ENCODE measurements around the gene STK25. TPM values are rescaled to one million over a fixed set of nuclear protein-coding genes. Genes with fewer than 3 reads are reported as not detected.
"Not testable (repeated sequence)": the region's sequence is repeated elsewhere in the genome, so short reads cannot be mapped to it uniquely, and the experiment has no call there.

The STK25 gene
- total RNA-seq, 3 donors from 2014 or later, result 102 to 139 (median 126) TPM

DNA sequence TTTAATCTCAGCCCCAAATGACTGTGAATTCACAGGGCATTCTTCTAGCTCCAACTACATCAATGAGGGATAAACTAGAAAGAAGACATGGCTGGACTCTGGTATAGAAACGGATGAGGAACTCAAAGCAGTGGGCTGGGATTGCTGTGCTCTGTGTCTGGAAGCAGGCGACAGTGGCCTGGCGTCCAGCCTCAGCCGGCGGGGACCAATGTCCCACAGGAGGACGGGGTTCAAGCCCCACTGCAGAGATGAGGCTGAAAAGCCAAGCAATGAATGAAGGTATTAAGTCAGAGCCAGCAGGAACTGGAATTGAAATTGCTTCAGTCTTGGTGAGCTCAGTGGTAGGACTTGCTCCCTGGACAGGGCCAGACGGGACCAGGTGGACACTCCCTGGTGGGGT, 25.9 kb upstream of the STK25 start:
- Histone ChIP-seq H3K36me3 (no peaks in the 10 kb centered on the region), H3K27ac (no peak overlapping the region), H3K4me1 (no peaks in the 10 kb centered on the region), H3K4me3 (no peak overlapping the region), H3K27me3 (no peaks in the 10 kb centered on the region), H3K9me3 (no peaks in the 10 kb centered on the region)
- no peak for DNase-seq (ENCODE audit: low spot score in 2 of 2)
- intact Hi-C loops (cut with DNase I; ENCODE audit: low total_unique reads), result no loop called here
- TF ChIP-seq POLR2A (IDR thresholded peaks at IDR 0.05) (no peak), CTCF (IDR thresholded peaks at IDR 0.05) (no peak), POLR2AphosphoS5 (IDR thresholded peaks at IDR 0.05) (no peak)

GRCh38 chr2:241532733-241533601, 24.6 kb upstream of the STK25 start:
- intact Hi-C loops (cut with DNase I; ENCODE audit: low total_unique reads), result no loop called here
- Histone ChIP-seq H3K4me1 (no peaks in the 10 kb centered on the region), H3K4me3 (no peak overlapping the region), H3K36me3 (no peaks in the 10 kb centered on the region), H3K9me3 (no peaks in the 10 kb centered on the region), H3K27ac (no peak overlapping the region), H3K27me3 (no peaks in the 10 kb centered on the region)
- no peak for TF ChIP-seq POLR2A (IDR thresholded peaks at IDR 0.05)
- TF ChIP-seq CTCF (IDR thresholded peaks at IDR 0.05), result no peak
- no peak for TF ChIP-seq POLR2AphosphoS5 (IDR thresholded peaks at IDR 0.05)
- no peak for DNase-seq (ENCODE audit: low spot score in 2 of 2)

DNA sequence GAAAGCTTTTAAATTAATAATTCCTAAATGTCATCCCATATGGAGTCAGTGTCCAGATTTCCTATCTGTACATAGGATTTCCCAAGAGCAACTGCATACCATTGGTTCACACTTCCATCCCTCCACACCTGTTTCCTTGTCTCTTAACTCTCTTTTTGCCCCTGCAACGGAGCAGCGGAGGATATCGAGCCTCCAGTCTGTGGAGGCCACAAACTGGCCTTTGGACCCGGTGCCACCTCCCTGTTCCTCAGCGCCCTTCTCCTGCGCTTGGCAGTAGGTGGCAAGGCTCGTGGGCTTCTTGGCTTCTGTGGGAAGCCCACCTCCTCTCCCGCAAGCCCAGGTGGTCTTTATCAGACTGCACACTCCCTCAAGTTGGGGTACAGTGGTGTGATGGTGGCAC, 23.8 kb upstream of the STK25 start:
- TF ChIP-seq POLR2AphosphoS5 (IDR thresholded peaks at IDR 0.05), result no peak
- no peak for TF ChIP-seq CTCF (IDR thresholded peaks at IDR 0.05)
- no peak for TF ChIP-seq POLR2A (IDR thresholded peaks at IDR 0.05)
- H3K4me3 ChIP-seq, result no peak overlapping the region
- no peak for DNase-seq (ENCODE audit: low spot score in 2 of 2)
- no peaks in the 10 kb centered on the region for H3K27me3 ChIP-seq
- H3K27ac ChIP-seq, result no peak overlapping the region
- H3K4me1 ChIP-seq, result no peaks in the 10 kb centered on the region
- no peaks in the 10 kb centered on the region for H3K36me3 ChIP-seq
- intact Hi-C loops (cut with DNase I; ENCODE audit: low total_unique reads), result no loop called here
- H3K9me3 ChIP-seq, result no peaks in the 10 kb centered on the region

DNA sequence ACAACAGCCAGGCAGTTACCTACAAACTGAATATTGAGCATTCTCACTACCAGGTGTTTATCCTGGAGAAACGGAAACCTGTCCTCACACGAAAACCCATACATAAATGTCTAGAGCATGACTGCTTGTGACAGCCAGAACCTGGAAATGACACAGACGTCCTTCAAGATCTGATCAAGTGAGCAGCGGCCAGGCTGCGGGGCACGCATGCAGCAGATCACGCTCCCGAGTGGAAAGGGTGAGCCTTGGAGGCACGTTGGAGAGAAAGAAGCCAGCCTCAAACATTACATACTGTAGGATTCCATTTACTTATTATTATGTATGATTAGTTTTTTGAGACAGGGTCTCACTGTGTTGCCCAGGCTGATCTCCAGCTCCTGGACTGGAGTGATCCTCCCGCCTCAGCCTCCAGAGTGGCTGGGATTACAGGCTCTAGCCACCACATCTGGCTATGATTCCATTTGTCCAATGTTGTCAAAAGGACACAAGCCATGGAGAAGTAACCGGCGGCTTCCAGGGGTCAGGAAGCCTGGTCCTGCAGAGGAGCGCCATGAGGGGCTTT, 22.9 kb upstream of the STK25 start:
- Histone ChIP-seq H3K4me3 (no peak overlapping the region), H3K36me3 (no peaks in the 10 kb centered on the region), H3K9me3 (no peaks in the 10 kb centered on the region), H3K27me3 (no peaks in the 10 kb centered on the region), H3K4me1 (no peaks in the 10 kb centered on the region), H3K27ac (no peak overlapping the region)
- intact Hi-C loops (cut with DNase I; ENCODE audit: low total_unique reads), result no loop called here
- TF ChIP-seq CTCF (IDR thresholded peaks at IDR 0.05) (no peak), POLR2AphosphoS5 (IDR thresholded peaks at IDR 0.05) (no peak), POLR2A (IDR thresholded peaks at IDR 0.05) (no peak)
- no peak for DNase-seq (ENCODE audit: low spot score in 2 of 2)

DNA sequence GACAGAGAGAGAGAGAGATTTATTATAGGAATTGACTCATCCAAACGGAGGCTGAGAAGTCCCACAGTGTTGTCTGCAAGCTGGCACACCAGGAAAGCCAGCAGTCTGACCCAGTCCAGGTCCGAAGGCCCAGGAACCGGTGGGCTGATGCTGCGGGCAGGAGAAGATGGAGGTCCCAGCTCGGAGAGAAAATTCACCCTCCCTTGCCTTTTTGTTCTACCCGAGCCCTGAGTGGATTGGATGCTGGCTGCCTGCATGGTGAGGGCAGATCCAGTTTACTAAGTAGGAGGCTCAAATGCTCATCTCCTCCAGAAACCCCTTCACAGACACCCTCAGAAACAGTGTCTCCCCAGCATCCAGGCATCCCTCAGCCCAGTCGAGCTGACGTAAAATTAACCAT, 22.2 kb upstream of the STK25 start:
- H3K4me1 ChIP-seq, result no peaks in the 10 kb centered on the region

GRCh38 chr2:241525818-241526780, 17.7 kb upstream of the STK25 start:
- H3K9me3 ChIP-seq; H3K36me3 ChIP-seq; H3K4me3 ChIP-seq; H3K4me1 ChIP-seq; DNase-seq (ENCODE audit: low spot score in 2 of 2); H3K27ac ChIP-seq; intact Hi-C loops (cut with DNase I; ENCODE audit: low total_unique reads): not testable (repeated sequence)
- peaks cover 0 to 11% of the 10 kb centered on the region in 2 donors for H3K27me3 ChIP-seq

More for the DNA sequence above, 22.2 kb upstream of the STK25 start:
- intact Hi-C loops (cut with DNase I; ENCODE audit: low total_unique reads), result no loop called here
- TF ChIP-seq CTCF (IDR thresholded peaks at IDR 0.05), result no peak
- H3K27me3 ChIP-seq, result no peaks in the 10 kb centered on the region
- no peaks in the 10 kb centered on the region for H3K9me3 ChIP-seq
- H3K27ac ChIP-seq, result no peak overlapping the region
- H3K4me3 ChIP-seq, result no peak overlapping the region
- DNase-seq (ENCODE audit: low spot score in 2 of 2), result no peak
- H3K36me3 ChIP-seq, result no peaks in the 10 kb centered on the region

Data from breast epithelium (tissue), 4 donors.